K562 (cell line): ENCODE results near the gene OPRD1. TPM values are rescaled to one million over a fixed set of nuclear protein-coding genes. Genes with fewer than 3 reads are reported as not detected.
A peak's percentile ranks its signal among the peaks of the same experiment; 100 is the strongest.

Source experiments
- ATAC-seq: fragments of 200-7000 bp; cut with Tn5 transposase; 3 replicates; pipeline ENCODE4 v1.9.1; 2020; ENCODE audit warnings: moderate library complexity
- BruUV-seq: library from RNA; stranded (reverse); fragments of 400-500 nt; replicated peaks from 2 replicates; lab custom pipeline; 2021; lab: Mats Ljungman, UMichigan
- CTCF ChIA-PET: fragments of 300-600 bp; formaldehyde crosslinking; extraction: SDS; loops from one replicate; lab custom pipeline; 2021; ENCODE audit warnings: low intra/inter-chr PET ratio; lab: Yijun Ruan, JAX
- POLR2A ChIA-PET: fragments of 300-600, 350-650 bp; sonication (Branson Sonifier 250); formaldehyde crosslinking; extraction: SDS; loops from one replicate; lab custom pipeline; 2021; ENCODE audit warnings: antibody characterized with exemption, inconsistent platforms; lab: Yijun Ruan, JAX
- DNase-seq, 4 experiments: peaks; one replicate each; pipeline versions ENCODE4 v3.0.0 to v3.0.0-alpha.2; 2011 to 2018; ENCODE audit warnings: low spot score in 3 of 4, mixed read lengths in 3 of 4; ENCODE audit errors: extremely low read depth in 1 of 4
- FAIRE-seq: peaks from 2 replicates; lab custom pipeline; 2011; peaks lifted over from hg19 to GRCh38; lab: Jason Lieb, UNC
- H2AFZ ChIP-seq: 2 replicates; pipeline ENCODE4 v1.6.0; 2011; ENCODE audit warnings: low read depth, low read length, control low read depth, inconsistent platforms
- H3K27ac ChIP-seq: fragments of 200-600 bp; 3 replicates; pipeline ENCODE4 v1.8.0; 2011; ENCODE audit warnings: low read depth, mild to moderate bottlenecking, control low read depth, inconsistent platforms, low read length, moderate library complexity, mixed read lengths; ENCODE audit errors: extremely low read depth
- H3K27me3 ChIP-seq, 2 experiments: fragments of 300-600 bp in 1 of 2; 2 replicates in 1 of 2; 3 replicates in 1 of 2; pipeline versions ENCODE4 v1.6.0 to v1.8.0; 2011; ENCODE audit warnings: inconsistent platforms in 2 of 2, low read length in 2 of 2, mild to moderate bottlenecking in 1 of 2, mixed read lengths in 1 of 2, moderate library complexity in 1 of 2; ENCODE audit not compliant: control insufficient read depth in 2 of 2, insufficient read depth in 2 of 2
- H3K36me3 ChIP-seq: fragments of 300-600 bp; 3 replicates; pipeline ENCODE4 v1.8.0; 2011; ENCODE audit warnings: mild to moderate bottlenecking, low read length, inconsistent platforms; ENCODE audit not compliant: control insufficient read depth, insufficient read depth
- H3K4me1 ChIP-seq, 2 experiments: fragments of 200-600 bp in 1 of 2; replicated peaks in 1 of 2; 2 replicates in 1 of 2; 3 replicates in 1 of 2; pipeline versions ENCODE4 v1.5.1 to v1.8.0; 2011; ENCODE audit warnings: inconsistent platforms in 2 of 2, low read length in 2 of 2, mild to moderate bottlenecking in 1 of 2, mixed read lengths in 1 of 2, moderate library complexity in 1 of 2; ENCODE audit not compliant: control insufficient read depth in 2 of 2, insufficient read depth in 2 of 2
- H3K4me2 ChIP-seq: 2 replicates; pipeline ENCODE4 v1.6.1; 2011; ENCODE audit warnings: low read length, control low read depth, inconsistent platforms, mixed read lengths; ENCODE audit not compliant: insufficient read depth
- H3K4me3 ChIP-seq: fragments of 200-600 bp; sonication (generic), shearing (Covaris generic); 2 replicates; pipeline ENCODE4 v1.5.1; 2016; ENCODE audit warnings: control low read depth, inconsistent platforms
- H3K79me2 ChIP-seq: fragments of 200-600 bp; 3 replicates; pipeline ENCODE4 v1.8.0; 2011; ENCODE audit warnings: low read length, inconsistent platforms; ENCODE audit not compliant: control insufficient read depth, insufficient read depth
- H3K9ac ChIP-seq, 2 experiments: 2 replicates each; pipeline versions ENCODE4 v1.6.0 to v1.6.1; 2011; ENCODE audit warnings: low read depth in 2 of 2, low read length in 2 of 2, control low read depth in 1 of 2, inconsistent platforms in 1 of 2, mild to moderate bottlenecking in 1 of 2, mixed read lengths in 1 of 2; ENCODE audit not compliant: insufficient read depth in 1 of 2
- H3K9me1 ChIP-seq: one replicate; pipeline ENCODE4 v1.6.0; 2011; ENCODE audit warnings: inconsistent platforms, mild to moderate bottlenecking, low read length, moderate library complexity; ENCODE audit not compliant: control insufficient read depth, insufficient read depth
- H3K9me3 ChIP-seq: replicated peaks from 2 replicates; pipeline ENCODE4 v1.5.1; 2011; ENCODE audit warnings: low read depth, low read length, inconsistent platforms; ENCODE audit not compliant: control insufficient read depth, insufficient read depth
- H4K20me1 ChIP-seq: replicated peaks from 2 replicates; pipeline ENCODE4 v1.6.1; 2011; ENCODE audit warnings: low read length, inconsistent platforms, mixed read lengths; ENCODE audit not compliant: control insufficient read depth, insufficient read depth
- FOXK1 ChIP-seq: sonication (generic); formaldehyde crosslinking; IDR thresholded peaks from 2 replicates; pipeline ENCODE4 v1.8.0; 2022; ENCODE audit warnings: missing genetic modification reagents, mild to moderate bottlenecking, borderline replicate concordance
- HNRNPLL ChIP-seq: fragments of 200-400 bp; formaldehyde crosslinking; IDR thresholded peaks from 2 replicates; pipeline ENCODE4 v1.6.1; 2017; ENCODE audit warnings: low read length, low read depth, mild to moderate bottlenecking; ENCODE audit not compliant: poor library complexity, severe bottlenecking
- RAD51 ChIP-seq: fragments of 450-650 bp; IDR thresholded peaks from 2 replicates; pipeline ENCODE4 v1.7.1; 2016; ENCODE audit warnings: low read depth, mild to moderate bottlenecking, borderline replicate concordance
- SMARCE1 ChIP-seq: fragments of 450-650 bp; IDR thresholded peaks from 2 replicates; pipeline ENCODE4 v1.7.1; 2016; ENCODE audit warnings: mild to moderate bottlenecking
- ZNF395 ChIP-seq: fragments of 200-800 bp; sonication (Bioruptor generic); IDR thresholded peaks from 2 replicates; pipeline ENCODE4 v1.6.1; 2017; ENCODE audit warnings: missing genetic modification characterization, missing compliant biosample characterization
- WGBS: fragments of 100-300 bp; shearing (Covaris generic); methylation state at CpG from one replicate; pipeline ENCODE4 v1.1.6; 2016; ENCODE audit warnings: low coverage, mixed read lengths; ENCODE audit not compliant: insufficient coverage; ENCODE audit errors: missing lambda C conversion rate; 5-methylcytosine and 5-hydroxymethylcytosine counted together
- in situ Hi-C: fragments of 300-500 bp; cut with MboI; formaldehyde crosslinking; loops from 4 replicates; pipeline ENCODE4 v1.15.0; 2018; ENCODE audit warnings: inconsistent platforms, mixed read lengths
- intact Hi-C: fragments of 100-400 bp; cut with micrococcal nuclease; formaldehyde crosslinking; loops from 2 replicates; pipeline ENCODE4 v1.14.2; 2022
- polyA plus RNA-seq, 8 experiments: library from polyadenylated mRNA; depleted of rRNA in 4 of 8; stranded (reverse) in 5 of 8; unstranded in 3 of 8; fragments of >200 nt; fragmentation: Nextera tagmentation in 2 of 8; fragmentation: Illumina TruSeq in 1 of 8; extraction: Ambion mirVana in 2 of 8; extraction: Trizol in 1 of 8; gene quantifications; 2 replicates each; pipeline versions ENCODE4 v1.2.1 to v1.2.3, GENCODE V29; 2011 to 2014; ENCODE audit warnings: inconsistent platforms in 1 of 8, missing spikeins in 1 of 8
- total RNA-seq, 7 experiments: library from RNA; depleted of rRNA in 6 of 7; stranded (reverse); fragments of >200 nt in 6 of 7; fragmentation: Illumina TruSeq in 2 of 7; extraction: Trizol in 2 of 7; gene quantifications; 2 replicates each; pipeline versions ENCODE4 v1.2.1 to v1.2.3, GENCODE V29; 2011 to 2021; ENCODE audit warnings: low replicate concordance in 1 of 7
- TF ChIP-seq, protein P1 (sequence below): sonication (generic); formaldehyde crosslinking; IDR thresholded peaks from 2 replicates; pipeline ENCODE4 v1.8.0; 2022; ENCODE audit warnings: mild to moderate bottlenecking, missing genetic modification reagents
- TF ChIP-seq, protein P2 (sequence below), 2 experiments: fragments of 450-650 bp in 1 of 2; IDR thresholded peaks; 2 replicates each; pipeline ENCODE4 v1.6.1; 2011 to 2017; ENCODE audit warnings: low read depth in 2 of 2, antibody characterized with exemption in 1 of 2, borderline replicate concordance in 1 of 2, low read length in 1 of 2, mild to moderate bottlenecking in 1 of 2, mixed read lengths in 1 of 2; ENCODE audit not compliant: control insufficient read depth in 1 of 2

OPRD1 gene
- total and polyA plus RNA-seq, 9 of the 15 experiments (the other 6 are each of a cell fraction or from before 2014, with no cell fraction given), result under 0.01 to 0.03 (median under 0.01) TPM; not detected in 6

DNA sequence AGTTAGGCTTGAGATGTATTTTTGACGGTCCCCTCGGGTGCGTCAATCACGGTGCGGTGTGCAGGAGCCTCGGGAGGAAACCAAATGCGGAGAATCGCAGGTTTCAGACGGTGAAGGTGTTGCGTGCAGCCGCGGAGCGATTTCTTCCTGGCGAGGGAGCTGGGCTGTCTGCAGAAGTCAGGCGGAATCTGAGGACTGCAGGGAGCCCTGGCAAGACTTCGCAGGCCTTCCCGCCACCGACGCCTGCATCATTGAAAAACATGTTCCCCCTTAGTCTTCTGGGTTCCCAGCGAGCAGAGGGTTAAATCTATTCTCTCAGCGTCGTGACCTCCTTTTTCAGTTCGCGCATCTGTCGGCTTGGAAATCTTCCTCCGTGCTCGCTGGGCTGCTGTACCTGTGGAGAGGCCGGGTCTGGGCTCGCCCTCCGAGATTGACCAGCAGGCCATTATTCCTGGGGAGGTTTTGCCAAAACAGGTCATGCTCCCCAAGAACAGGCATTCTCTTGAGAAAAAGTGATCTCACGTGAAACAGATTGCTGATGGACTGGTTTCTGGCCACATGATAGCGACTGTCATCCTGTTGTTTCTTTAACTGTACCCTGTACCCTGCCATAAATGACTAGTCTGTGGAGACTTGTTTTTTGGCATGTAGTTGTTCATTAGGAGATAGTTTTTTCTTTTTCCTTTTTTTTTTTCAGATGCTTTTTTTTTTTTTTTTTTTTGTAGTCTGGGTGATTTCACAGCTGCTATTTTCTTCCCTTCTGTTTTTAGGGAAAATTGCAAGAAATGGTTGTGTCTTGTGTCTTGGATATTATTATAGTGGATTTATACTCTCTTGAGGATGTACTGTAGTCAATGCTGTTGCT, 103.3 kb downstream of the OPRD1 start:
- POLR2A ChIA-PET, result interaction anchor here (0.6 to 3.7 kb wide), 7 partner anchors 11 to 117 kb away, joined by 3 to 35 read pairs (median 4); no protein-coding TSS in a partner anchor
- DNase-seq (peak in 1 of 4 experiments; percentile 68), ATAC-seq (peak; percentile 48), FAIRE-seq (peak; percentile 56)
- Histone ChIP-seq H3K36me3 (peaks cover 47% of the 10 kb centered on the region), H3K27ac (peak overlapping the region; percentile 80), H2AFZ (peak overlapping the region; percentile 34; the same call in 1 of the 2 replicates), H3K9me3 (no peaks in the 10 kb centered on the region), H3K4me1 (peaks cover 38 to 39% of the 10 kb centered on the region in 2 experiments), H3K79me2 (peaks cover 89% of the 10 kb centered on the region), H3K4me2 (peak overlapping the region; percentile 81), H3K27me3 (no peaks in the 10 kb centered on the region), H3K9ac (peak overlapping the region; percentile 36 to 93), H3K4me3 (peak overlapping the region; percentile 59), H4K20me1 (peaks cover 38% of the 10 kb centered on the region), H3K9me1 (no peaks in the 10 kb centered on the region)
- in situ Hi-C loops (no loop called here), intact Hi-C loops (loop anchor here (2.0 to 5.0 kb wide), 2 partner anchors 30 to 62 kb away; no protein-coding TSS in a partner anchor)
- WGBS, result under 1% methylated on average over 32 of the region's 32 CpGs
- CTCF ChIA-PET, result no interaction called here
- BruUV-seq, result no TSS peak
- TF ChIP-seq HNRNPLL, result peak; percentile 48
- TF ChIP-seq, protein P1, sequence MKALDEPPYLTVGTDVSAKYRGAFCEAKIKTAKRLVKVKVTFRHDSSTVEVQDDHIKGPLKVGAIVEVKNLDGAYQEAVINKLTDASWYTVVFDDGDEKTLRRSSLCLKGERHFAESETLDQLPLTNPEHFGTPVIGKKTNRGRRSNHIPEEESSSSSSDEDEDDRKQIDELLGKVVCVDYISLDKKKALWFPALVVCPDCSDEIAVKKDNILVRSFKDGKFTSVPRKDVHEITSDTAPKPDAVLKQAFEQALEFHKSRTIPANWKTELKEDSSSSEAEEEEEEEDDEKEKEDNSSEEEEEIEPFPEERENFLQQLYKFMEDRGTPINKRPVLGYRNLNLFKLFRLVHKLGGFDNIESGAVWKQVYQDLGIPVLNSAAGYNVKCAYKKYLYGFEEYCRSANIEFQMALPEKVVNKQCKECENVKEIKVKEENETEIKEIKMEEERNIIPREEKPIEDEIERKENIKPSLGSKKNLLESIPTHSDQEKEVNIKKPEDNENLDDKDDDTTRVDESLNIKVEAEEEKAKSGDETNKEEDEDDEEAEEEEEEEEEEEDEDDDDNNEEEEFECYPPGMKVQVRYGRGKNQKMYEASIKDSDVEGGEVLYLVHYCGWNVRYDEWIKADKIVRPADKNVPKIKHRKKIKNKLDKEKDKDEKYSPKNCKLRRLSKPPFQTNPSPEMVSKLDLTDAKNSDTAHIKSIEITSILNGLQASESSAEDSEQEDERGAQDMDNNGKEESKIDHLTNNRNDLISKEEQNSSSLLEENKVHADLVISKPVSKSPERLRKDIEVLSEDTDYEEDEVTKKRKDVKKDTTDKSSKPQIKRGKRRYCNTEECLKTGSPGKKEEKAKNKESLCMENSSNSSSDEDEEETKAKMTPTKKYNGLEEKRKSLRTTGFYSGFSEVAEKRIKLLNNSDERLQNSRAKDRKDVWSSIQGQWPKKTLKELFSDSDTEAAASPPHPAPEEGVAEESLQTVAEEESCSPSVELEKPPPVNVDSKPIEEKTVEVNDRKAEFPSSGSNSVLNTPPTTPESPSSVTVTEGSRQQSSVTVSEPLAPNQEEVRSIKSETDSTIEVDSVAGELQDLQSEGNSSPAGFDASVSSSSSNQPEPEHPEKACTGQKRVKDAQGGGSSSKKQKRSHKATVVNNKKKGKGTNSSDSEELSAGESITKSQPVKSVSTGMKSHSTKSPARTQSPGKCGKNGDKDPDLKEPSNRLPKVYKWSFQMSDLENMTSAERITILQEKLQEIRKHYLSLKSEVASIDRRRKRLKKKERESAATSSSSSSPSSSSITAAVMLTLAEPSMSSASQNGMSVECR (CRISPR knock-in tag), result 0 out of 2 replicates have a peak, but pooled peaks have one; percentile 39
- peak; percentile 11; the same call in 1 of the 2 replicates for TF ChIP-seq RAD51
- TF ChIP-seq, protein P2, sequence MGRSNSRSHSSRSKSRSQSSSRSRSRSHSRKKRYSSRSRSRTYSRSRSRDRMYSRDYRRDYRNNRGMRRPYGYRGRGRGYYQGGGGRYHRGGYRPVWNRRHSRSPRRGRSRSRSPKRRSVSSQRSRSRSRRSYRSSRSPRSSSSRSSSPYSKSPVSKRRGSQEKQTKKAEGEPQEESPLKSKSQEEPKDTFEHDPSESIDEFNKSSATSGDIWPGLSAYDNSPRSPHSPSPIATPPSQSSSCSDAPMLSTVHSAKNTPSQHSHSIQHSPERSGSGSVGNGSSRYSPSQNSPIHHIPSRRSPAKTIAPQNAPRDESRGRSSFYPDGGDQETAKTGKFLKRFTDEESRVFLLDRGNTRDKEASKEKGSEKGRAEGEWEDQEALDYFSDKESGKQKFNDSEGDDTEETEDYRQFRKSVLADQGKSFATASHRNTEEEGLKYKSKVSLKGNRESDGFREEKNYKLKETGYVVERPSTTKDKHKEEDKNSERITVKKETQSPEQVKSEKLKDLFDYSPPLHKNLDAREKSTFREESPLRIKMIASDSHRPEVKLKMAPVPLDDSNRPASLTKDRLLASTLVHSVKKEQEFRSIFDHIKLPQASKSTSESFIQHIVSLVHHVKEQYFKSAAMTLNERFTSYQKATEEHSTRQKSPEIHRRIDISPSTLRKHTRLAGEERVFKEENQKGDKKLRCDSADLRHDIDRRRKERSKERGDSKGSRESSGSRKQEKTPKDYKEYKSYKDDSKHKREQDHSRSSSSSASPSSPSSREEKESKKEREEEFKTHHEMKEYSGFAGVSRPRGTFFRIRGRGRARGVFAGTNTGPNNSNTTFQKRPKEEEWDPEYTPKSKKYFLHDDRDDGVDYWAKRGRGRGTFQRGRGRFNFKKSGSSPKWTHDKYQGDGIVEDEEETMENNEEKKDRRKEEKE (IDR thresholded peaks at IDR 0.05; ENCODE audit: borderline replicate concordance in 1 of 2, control insufficient read depth in 1 of 2, low read depth in 2 of 2, low read length in 1 of 2), result 0 out of 4 replicates have a peak, but pooled peaks of 1 of the 2 experiments have one; percentile 17
- 0 out of 2 replicates have a peak, but pooled peaks have one; percentile 60 for TF ChIP-seq FOXK1 (CRISPR knock-in tag)
- TF ChIP-seq ZNF395 (CRISPR knock-in tag), result no peak
- 0 out of 2 replicates have a peak, but pooled peaks have one; percentile 11 for TF ChIP-seq SMARCE1
